HL-60/S4 treated with phorbol 12-myristate 13-acetate at 8.2 ng/mL for 4 days and 3 days (cell line): ENCODE measurements around the gene SNX22.

ENCODE experiments used
- in situ Hi-C: fragments of 300-500 bp; cut with MboI; formaldehyde crosslinking; loops from 2 replicates; pipeline ENCODE4 v1.15.0; 2022; ENCODE audit warnings: low sequenced_read_pairs

The SNX22 gene

GRCh38 chr15:64133623-64134344 lies 17.7 kb upstream of the SNX22 start:
- in situ Hi-C loops, result no loop called here

DNA sequence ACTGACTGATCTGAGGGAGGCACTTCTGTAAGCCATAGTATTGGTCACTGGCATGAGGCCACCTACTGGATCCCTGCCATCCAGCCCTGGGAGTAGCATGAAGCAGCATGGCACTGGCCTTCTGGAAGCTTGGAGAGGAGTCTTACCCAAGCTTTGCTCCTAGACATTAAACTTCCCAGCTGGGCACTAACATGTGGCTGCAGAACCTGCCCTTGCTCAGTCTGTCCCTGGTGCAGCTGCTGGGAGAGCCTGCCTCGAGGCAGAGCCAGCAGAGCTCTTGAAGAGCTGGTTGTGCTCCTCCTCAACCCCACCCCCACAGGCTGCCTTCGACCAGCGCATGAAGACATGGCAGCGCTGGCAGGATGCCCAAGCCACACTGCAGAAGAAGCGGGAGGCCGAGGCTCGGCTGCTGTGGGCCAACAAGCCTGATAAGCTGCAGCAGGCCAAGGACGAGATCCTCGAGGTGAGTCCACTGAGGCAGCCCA lies 17.1 kb upstream of the SNX22 start:
- in situ Hi-C loops, result no loop called here

DNA sequence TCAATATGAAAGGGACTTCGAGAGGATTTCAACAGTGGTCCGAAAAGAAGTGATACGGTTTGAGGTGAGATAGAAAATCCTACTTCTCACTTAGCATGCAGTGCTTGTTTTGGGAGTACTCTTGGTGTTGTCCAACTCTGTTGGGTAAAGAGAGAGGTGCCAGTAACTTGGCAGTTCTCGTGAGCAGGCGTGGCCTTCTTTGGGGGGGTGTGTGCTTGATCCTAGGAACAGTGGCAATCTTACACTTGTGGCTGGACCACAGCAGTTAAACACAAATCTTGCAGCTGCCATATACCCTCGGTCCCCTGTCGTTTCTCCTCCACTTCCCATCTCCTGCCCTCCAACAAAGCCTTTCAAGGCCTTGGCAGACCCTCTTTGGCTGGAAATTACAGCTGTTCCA lies 15.2 kb upstream of the SNX22 start:
- in situ Hi-C loops, result no loop called here

DNA sequence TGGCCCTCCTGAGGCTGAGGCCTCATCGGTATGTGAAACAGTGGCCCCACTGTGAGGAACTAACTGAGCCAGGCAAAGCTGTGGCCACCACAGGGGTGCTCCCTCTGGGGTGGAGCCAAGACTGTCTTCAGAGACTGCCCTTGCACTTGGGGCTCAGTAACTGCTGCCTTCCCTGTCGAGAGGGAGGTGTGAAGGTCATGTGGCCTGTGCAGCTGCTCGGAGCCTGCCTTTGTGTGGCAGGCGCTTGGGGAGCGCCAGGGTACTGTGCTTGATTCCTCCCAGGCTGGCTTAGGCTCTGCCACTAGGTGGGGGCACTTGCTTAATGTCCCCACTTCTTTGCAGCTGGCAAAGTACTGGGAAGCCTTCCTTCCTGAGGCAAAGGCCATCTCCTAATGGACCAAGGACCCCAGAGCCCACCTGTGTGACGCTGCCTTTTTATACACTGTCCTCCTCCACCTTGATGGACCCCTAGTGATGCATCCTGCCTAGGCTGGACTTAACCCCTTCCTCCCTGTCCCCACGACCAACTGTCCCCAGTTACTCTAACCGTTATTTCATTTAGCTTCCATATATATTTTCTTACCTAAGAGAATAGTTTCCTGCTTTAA lies 14.2 kb upstream of the SNX22 start:
- in situ Hi-C loops, result no loop called here

- in situ Hi-C loops, result no loop called here
These were observed 13.1 kb upstream of the SNX22 start for GRCh38 chr15:64138331-64138941.

DNA sequence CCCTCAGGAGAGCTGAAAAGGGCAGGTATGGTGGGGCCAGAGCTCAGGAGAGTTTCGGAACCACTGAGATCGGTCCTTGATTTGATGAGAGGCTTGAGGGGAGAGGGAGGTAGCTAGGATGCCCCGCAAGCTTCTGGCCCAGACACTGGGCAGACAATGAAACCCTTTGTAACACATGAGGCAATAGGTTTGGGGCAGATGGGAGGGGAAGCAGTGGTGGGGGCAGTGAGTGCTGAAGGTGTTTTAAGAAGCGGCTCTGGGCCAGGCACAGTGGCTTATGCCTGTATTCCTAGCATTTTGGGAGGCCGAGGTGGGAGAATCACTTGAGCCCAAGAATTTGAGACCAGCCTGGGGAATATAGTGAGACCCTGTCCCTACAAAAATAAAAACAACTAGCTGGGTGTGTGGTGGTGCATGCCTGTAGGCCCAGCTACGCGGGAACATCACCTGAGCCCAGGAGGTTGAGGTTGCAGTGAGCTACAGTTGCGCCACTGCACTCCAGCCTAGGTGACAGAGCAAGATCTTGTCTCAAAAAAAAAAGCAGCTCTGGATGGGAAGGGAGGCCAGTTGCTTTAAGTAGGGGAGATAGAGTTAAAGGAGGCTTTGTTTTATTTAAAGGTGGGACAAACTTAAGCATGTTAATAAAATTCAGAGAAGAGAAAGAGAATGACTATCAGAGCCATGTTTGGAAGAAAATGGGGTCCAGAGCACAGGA lies 9.6 kb upstream of the SNX22 start:
- in situ Hi-C loops, result no loop called here

- in situ Hi-C loops, result no loop called here
These were observed 8.3 kb upstream of the SNX22 start for GRCh38 chr15:64143276-64143675.

DNA sequence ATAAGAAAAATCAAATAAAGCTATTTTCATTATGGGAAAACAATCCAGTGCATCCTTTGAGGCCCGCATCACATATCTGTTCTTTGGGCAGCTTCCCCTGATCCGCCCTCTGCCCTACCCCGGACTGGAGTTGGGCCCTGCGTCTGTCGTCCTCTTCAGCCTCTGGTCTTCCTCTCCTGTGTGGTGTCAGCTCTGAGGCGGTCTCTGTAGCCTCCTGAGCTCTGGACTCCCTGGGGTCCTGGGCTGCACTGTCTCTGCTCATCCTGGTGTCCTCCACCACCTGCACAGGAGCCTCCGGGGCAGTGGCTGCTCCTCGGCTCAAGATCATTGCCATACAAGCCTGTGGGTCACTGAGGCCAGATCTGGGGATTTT lies 7.4 kb upstream of the SNX22 start:
- in situ Hi-C loops, result no loop called here

GRCh38 chr15:64144565-64145281 lies 6.8 kb upstream of the SNX22 start:
- in situ Hi-C loops, result no loop called here

GRCh38 chr15:64146041-64146440 lies 5.5 kb upstream of the SNX22 start:
- in situ Hi-C loops, result no loop called here

- in situ Hi-C loops, result no loop called here
These were observed 5.0 kb upstream of the SNX22 start for GRCh38 chr15:64146520-64146884.

- in situ Hi-C loops, result no loop called here
These were observed 4.4 kb upstream of the SNX22 start for GRCh38 chr15:64146885-64147681.

DNA sequence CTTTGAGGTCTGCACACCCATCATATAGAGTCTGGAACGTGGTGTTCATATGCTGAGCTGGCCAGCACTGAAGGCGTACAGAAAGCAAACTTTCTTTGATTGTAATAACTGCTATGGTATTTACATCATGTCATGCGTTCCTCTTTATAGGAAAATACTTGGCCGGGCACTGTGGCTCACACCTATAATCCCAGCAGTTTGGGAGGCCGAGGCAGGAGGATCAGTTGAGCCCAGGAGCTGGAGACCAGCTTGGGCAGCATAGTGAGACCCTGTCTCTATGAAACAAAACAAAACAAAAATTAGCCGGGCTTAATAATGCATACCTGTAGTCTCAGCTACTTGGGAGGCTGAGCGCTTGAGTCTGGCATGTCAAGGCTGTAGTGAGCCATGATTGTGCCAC lies 3.4 kb upstream of the SNX22 start:
- in situ Hi-C loops, result no loop called here

DNA sequence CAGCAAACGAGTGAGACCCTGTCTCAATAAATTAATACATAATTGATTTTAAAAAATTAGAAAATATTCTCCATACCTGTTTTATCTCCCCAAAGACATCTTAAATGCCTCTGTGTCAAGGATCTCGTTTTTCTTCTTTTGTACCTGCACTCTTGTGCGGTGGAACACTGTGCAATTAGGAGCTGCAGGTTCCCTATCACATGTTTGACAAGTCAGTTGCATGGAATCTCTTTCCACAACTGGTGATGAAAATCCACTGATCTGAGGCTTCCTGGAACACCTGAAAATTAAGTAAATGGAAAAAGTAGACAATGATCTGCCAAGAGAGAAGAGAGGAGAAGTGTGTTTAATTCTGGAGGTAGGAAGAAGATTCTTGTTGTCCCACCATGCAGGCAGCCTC lies 3.0 kb upstream of the SNX22 start:
- in situ Hi-C loops, result no loop called here

DNA sequence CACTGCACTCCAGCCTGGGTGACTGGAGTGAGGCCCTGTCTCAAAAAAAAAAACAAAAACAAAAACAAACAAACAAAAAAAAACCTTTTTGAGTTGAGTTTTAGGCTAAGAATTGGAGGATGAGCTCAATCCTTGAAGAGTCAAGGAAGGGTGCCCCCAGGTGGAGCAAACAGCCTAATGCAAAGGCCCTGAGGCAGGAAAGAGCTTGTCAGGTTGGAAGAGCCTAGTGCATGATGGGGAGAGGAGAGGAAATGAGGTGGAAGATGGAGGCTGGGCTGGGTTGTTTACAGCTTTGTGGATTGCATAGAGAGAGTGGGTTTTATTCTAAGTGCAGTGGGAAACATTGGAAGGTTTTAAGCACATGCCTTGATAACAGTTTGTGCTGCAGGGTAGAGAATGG lies 2.1 kb upstream of the SNX22 start:
- in situ Hi-C loops, result no loop called here

DNA sequence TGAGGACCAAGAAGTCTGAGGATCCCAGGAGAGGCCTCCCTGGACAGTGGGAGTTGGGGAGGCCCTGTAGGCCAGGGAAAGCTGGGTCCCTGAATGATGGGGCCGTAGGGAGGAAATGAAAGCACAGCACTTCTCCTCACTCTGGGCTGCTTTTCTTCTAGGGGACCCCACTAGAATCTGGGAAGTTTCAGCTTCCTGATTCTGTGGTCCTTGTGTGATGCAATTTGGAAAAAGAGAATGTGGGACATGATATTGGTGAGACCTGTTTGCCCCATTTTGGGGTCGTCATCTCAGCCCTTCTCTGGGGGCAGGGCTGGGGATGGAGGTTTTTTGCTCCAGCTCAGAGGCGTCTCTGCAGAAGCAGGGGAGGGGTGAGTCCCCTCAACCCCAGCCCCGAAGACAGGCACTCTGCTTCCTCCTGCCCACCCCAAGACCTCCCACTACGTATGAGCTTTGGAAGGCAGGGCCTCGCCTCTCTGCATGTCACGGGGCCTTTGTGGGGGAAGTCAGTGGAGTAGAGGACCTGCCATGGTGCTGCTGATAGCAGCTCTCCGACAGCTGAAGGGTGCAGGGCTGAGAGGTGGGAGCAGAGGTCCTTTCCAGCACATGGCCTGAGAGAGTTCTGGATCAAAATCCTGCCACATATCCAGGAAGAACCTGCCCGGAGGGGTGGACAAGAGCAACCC lies 1.5 kb upstream of the SNX22 start:
- in situ Hi-C loops, result no loop called here

DNA sequence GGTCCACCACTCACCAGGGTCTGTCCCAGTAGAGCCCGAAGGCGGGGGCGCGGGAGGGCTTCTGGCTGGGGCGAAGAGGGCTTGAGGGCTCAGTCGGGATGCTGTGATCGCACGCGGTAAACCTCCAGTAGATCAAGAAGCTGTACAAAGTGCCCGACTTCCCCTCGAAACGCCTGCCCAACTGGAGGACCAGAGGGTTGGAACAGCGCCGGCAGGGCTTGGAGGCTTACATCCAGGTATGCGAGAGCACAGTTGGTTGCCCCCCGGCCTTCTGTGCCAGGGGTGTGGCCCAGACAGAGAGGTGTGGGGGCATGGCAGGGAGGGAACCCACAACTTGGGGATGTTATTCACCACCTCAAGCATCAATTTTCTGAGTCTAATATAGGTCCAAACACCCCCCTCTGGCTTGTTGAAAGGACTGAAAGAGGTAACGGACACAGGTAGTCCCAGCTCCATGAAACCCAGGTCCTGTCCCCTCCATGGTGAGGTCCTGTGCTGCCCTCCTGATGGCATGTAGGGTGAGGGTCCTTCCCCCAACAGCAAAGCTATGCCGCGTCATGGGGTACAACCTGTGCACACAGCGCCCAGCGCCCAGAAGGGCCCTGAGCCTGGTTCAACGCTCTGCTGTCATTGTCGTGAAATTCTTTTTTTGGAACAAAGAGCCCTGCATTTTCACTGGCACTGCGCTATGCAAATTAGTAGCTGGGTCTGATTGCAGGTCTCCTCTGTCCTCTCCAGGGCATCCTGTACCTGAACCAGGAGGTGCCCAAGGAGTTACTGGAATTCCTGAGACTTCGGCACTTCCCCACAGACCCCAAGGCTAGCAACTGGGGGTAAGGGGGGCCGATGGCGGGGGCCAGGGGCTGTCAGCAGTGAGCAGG lies 1.2 kb downstream of the SNX22 start:
- in situ Hi-C loops, result no loop called here

DNA sequence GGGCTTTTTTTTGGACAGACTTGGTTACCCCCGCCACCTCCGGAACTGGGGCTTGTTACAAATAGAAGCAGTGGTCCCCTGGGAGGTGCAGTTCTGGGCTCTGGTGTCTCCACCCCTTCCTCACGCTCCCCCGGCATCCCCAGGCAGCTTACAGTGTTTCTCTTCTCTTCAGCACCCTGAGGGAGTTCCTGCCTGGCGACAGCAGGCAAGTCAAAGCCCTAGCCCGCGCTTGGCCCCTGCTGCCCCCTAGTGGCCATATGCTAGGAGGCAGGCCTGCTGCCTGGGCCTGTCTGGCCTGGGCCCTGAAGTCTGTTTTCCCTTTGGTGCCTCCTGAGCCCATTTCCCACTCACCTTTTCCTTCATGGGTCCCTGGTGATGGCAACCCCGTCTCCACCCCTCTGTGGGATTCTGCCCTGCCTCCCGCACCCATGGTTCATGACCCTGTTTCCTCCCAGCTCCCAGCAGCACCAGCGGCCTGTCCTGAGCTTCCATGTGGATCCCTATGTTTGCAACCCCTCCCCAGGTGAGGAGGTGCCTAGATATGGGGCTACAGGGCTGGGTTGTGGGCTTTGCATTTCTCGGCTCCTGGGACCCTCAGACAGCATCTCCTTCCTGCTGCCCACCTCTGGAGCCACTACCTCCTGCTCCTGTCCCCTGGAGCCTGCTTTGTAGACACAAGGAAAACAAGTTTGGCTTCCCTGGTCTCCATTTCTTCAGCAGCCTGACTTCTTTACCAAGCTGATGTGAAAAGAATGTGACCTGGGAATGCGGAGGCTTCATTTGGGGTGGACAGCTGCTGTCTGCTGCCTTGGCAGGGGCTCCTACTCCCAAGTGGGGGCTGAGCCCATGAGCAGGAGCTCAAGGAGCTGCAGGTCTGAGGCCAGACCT lies 2.2 kb downstream of the SNX22 start:
- in situ Hi-C loops, result no loop called here
